ENCODE measurements around the gene GNPTG.
A peak's percentile ranks its signal among the peaks of the same experiment; 100 is the strongest.

Gene GNPTG

GRCh38 chr16:1335211-1335971 lies 16.3 kb upstream of the GNPTG start:
- no peak for DNase-seq

DNA sequence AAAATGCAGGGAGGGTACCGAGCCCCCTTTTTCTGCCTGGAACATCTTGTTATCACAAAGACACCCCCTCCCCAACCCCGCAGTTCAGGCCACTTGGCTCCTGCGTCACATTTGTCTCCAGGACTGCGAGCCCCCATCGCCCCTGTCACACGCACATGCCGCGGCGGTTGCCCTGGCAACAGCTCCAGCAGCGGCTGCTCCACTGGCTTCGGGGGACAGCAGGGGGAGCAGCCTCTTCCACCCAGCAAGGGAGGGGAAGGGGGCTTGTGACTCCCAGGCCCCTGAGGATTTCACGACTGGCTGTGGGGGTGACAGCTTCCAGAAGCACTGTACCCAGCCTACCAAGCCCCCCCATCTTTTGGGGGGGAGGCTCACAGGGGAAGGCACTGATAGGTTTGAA lies 15.7 kb upstream of the GNPTG start:
- no peak for DNase-seq

DNA sequence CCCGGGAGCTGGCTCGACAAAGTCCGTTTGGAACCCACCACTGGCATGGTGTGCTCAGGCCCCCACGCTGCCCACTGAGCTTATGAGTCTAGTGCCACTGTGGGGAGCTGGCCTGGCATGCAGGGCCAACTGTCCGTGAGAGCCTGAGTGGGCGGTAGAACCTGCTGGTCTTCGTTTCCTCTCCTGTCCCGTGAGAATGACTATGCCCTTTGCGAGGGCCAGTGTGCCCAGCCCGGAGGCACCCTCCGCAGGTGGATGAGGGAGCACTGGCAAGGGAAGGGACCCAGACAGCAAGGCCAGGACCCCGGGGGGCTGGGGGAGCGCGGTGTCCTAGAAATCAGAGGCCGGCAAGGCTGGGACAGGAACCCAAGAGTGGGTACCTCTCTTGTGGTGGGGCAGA lies 15.1 kb upstream of the GNPTG start:
- no peak for DNase-seq

DNA sequence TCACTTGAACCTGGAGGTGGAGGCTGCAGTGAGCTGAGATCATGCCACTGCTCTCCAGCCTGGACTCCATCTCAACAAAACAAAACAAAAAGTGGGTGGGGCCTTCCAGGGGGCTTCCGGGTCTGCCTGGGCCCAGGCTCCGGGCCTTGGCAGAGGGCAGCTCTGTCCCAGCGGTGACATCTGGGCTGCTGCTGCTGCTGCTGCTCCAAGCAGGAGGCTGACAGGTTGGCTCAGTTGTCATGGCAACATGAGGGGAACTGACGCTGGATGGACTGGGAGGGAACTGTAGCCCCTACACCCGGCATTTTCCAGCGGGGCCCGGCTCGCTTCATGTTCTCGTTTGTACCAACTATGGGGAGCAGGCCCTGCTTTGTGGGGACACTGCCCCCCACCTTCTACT lies 14.2 kb upstream of the GNPTG start:
- no peak for DNase-seq

- DNase-seq, result peak; percentile 50
Measured at GRCh38 chr16:1338119-1338730, 13.5 kb upstream of the GNPTG start.

DNA sequence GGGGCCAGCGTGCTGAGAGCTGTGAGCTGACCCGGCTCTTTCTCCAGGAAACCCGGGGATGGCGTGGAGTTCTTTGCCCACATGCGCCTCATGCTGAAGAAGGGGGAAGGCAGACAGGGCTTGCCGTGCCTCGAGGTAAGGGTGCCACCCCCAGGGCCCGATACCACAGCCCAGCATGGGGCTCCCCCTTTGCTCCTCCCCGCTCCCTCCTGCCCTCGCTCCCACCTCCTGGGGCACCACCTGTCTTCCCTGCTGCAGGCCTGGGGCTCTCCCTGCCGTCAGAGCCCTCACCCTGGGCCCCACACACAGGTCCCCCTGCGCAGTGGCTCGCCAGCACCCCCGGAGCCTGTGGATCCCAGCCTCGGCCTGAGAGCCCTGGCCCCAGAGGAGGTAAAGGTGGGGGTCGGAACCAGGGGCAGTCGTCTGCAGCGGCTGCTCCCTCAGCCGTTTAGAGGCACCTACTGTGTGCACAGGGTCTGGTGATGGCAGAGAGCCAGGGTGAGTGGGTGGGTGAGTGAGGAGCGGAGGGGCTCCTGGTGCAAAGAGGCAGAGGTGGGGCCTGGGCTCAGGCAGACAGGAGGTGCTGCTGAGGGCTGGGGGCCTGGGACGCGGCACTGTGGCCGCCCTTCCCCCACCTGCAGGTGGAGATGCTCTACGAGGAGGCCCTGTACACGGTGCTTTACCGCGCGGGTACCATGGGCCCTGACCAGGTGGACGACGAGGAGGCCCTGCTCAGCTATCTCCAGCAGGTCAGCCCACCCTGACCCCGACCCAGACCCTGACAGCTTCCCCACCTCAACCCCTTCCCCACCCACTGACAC lies 12.7 kb upstream of the GNPTG start:
- no peak for DNase-seq

- no peak for DNase-seq
Measured at GRCh38 chr16:1340730-1341494, 10.8 kb upstream of the GNPTG start.

DNA sequence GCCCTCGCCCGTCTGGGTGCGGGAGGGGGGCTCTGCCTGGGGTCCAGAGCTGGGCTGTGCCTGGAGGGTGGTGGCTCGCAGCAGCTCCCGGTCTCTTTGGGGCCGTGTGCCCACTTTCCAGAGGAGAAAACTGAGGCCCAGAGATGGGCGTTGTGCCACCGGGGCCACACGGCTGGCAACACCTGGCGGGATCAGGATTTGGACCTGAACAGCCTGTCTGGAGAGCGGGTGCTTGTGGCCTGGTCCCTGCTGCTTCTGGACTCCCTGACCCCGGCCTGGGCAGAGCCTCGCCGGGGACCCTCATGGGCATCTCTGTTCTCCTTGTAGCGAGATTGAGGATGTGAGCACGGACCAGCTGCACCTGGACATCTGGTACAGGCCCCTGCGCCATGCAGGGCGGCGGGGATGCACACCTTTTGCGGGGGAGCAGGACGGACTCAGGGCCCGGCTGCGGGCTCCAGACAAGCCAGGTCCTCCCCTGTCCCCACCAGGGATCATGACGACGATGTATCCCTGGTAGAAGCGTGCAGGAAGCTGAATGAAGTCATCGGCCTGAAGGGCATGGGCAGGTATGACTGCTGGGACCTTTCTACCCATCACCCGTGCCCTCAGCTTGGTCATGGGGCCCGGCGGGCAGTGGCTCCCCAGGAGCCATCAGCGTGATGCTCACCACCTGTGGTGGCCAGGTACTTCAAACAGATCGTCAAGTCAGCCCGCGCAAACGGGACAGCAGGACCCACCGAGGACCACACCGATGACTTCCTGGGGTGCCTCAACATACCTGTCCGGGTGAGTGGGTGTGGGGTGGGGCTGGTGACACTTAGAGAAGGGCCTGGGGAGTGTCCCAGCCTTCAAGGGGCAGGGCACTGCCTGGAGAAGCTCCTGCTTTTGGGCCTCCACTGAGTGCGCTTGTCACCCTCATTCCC lies 10.0 kb upstream of the GNPTG start:
- DNase-seq, result no peak

- peak; percentile 98 for DNase-seq
Measured at GRCh38 chr16:1342526-1343427, 9.0 kb upstream of the GNPTG start.

GRCh38 chr16:1343428-1344242 lies 8.1 kb upstream of the GNPTG start:
- no peak for DNase-seq

GRCh38 chr16:1344499-1344898 lies 7.2 kb upstream of the GNPTG start:
- no peak for DNase-seq

DNA sequence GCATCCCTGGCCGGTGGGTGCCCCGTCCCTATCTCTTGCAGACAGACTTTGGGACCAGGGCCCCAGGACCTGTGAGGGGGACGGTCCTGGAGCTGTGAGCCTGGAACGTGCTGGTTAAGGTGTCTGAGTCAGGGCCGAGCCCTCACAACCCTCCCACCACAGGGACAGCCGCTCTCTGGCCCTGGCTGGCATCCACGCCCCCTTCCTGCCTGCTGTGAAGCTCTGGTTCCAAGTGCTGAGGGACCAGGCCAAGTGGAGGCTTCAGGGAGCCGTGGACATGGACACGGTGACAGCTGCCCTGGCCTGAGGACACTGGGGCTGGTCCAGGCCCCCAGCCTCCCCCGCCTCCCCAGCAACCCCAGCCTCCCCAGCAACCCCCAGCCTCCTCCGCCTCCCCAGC lies 6.6 kb upstream of the GNPTG start:
- no peak for DNase-seq

DNA sequence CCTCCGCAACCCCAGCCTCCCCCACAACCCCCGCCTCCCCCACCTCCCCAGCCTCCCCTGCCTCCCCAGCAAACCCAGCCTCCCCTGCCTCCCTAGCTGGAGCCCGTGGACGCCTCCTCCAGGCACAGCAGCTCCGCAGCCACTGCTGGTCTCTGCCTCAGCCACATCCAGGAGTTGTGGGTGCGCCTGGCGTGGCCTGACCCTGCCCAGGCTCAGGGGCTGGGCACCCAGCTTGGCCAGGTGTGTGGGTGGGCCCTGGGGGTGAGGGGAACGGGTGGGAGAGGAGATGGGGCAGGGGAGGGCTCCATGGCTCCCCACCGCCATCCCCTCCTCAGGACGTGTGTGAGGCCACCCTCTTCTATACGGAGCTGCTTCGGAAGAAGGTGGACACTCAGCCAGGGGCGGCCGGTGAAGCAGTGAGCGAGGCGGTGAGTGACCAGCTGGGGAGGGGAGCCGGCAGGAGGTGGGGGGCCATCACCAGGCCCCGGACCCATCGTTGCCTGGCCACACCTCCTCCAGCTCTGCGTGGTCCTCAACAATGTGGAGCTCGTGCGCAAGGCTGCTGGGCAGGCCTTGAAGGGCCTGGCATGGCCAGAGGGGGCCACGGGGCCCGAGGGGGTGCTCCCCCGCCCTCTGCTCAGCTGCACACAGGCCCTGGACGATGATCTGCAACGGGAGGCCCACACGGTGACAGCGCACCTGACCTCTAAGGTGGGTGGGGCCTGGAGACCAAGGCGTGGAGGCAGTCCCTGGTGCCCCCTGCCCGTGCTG lies 5.9 kb upstream of the GNPTG start:
- DNase-seq, result no peak

- DNase-seq, result no peak
Measured at GRCh38 chr16:1346422-1347285, 5.1 kb upstream of the GNPTG start.

DNA sequence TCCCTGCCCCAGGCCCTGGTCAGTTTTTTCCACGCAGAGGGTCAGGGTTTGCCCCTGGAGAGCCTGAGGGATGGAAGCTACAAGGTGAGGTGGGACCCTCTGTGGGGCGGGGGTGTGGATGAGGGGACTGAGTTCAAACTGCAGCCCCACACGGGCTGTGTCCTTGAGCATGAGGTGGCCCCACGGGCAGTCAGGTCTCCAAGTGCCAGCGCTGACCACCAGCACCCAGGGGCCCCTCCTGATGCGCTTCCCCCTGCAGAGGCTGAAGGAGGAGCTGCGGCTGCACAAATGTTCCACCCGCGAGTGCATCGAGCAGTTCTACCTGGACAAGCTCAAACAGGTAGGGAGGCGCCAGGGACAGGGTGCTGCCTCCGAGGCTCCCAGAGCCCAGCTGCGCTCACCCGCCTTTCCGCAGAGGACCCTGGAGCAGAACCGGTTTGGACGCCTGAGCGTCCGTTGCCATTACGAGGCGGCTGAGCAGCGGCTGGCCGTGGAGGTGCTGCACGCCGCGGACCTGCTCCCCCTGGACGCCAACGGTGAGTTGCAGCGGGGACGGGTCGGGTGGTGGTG lies 4.4 kb upstream of the GNPTG start:
- DNase-seq, result no peak

DNA sequence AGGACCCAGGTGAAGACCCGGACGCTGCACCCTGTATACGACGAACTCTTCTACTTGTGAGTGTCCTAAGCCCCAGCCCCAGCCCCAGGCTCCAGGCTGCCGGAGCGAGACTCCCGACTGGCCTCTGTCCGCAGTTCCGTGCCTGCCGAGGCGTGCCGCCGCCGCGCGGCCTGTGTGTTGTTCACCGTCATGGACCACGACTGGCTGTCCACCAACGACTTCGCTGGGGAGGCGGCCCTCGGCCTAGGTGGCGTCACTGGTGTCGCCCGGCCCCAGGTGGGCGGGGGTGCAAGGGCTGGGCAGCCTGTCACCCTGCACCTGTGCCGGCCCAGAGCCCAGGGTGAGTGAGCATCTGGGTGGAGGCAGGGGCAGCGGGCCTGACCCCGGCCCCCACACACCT lies 3.8 kb upstream of the GNPTG start:
- DNase-seq, result no peak

DNA sequence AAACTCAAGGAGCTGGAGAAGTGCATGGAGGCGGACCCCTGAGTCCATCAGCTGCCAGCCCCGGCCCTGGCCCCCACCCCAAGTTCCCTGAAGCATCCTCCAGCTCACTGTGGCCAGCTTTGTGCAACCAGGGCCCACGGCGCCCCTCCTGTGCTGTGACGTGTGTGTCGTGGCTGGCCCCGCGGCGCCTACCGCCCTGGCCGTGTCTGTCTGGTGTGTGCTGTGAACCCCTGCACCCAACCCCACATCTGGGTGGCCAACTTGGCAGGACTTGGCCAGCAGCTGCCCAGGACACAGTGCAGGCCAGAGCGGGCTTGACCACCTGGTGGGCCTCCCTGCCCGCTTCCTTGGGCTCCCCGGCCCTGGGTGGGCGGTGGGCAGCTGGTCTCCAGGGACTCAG lies 3.3 kb upstream of the GNPTG start:
- DNase-seq, result no peak

- no peak for DNase-seq
Measured at GRCh38 chr16:1348926-1349325, 2.8 kb upstream of the GNPTG start.
